Naive thymus-derived CD8-positive, alpha-beta T cell (primary cell): Measurements from ENCODE around the gene CRYZL1. TPM values are rescaled to one million over a fixed set of nuclear protein-coding genes. Genes with fewer than 3 reads are reported as not detected.
A peak's percentile ranks its signal among the peaks of the same experiment; 100 is the strongest.
"Not testable (repeated sequence)": the region's sequence is repeated elsewhere in the genome, so short reads cannot be mapped to it uniquely, and the experiment has no call there.

ENCODE experiments used
- ATAC-seq, 2 donors: fragments of 150-1000 bp; cut with Tn5 transposase in 1 of 2; sonication (Bioruptor Pico), chemical (Tn5 transposase) in 1 of 2; 1 replicate in 1 of 2; 2 replicates in 1 of 2; pipeline ENCODE4 v1.10.0; 2021; ENCODE audit warnings: mild to moderate bottlenecking in 2 of 2, moderate library complexity in 2 of 2
- POLR2A ChIA-PET: fragments of 350-600 bp; sonication (Branson Sonifier 250); formaldehyde crosslinking; loops from one replicate; lab custom pipeline; 2021; ENCODE audit warnings: antibody characterized with exemption; lab: Charles Lee
- DNase-seq, 10 donors: peaks; one replicate each; pipeline versions ENCODE4 v3.0.0 to v3.0.0-alpha.2; 2020 to 2022
- H3K27ac Mint-ChIP-seq, 10 donors: one replicate each; pipeline ENCODE4 v1.8.0; 2020 to 2022; ENCODE audit warnings: mild to moderate bottlenecking in 10 of 10, mixed read lengths in 10 of 10, moderate library complexity in 4 of 10, inconsistent platforms in 1 of 10
- H3K27me3 Mint-ChIP-seq, 5 donors: one replicate each; pipeline ENCODE4 v1.8.0; 2021 to 2022; ENCODE audit warnings: mixed read lengths in 5 of 5
- H3K36me3 Mint-ChIP-seq, 3 donors: one replicate each; pipeline ENCODE4 v1.8.0; 2020 to 2022; ENCODE audit warnings: mixed read lengths in 3 of 3, mild to moderate bottlenecking in 2 of 3, inconsistent platforms in 1 of 3
- H3K4me1 Mint-ChIP-seq, 4 donors: one replicate each; pipeline ENCODE4 v1.8.0; 2021 to 2022; ENCODE audit warnings: mixed read lengths in 4 of 4
- H3K4me3 Mint-ChIP-seq, 10 donors: one replicate each; pipeline ENCODE4 v1.8.0; 2020 to 2022; ENCODE audit warnings: mild to moderate bottlenecking in 10 of 10, mixed read lengths in 10 of 10, moderate library complexity in 6 of 10, inconsistent platforms in 1 of 10
- H3K9me3 Mint-ChIP-seq, 9 donors: one replicate each; pipeline ENCODE4 v1.8.0; 2020 to 2022; ENCODE audit warnings: mixed read lengths in 9 of 9, mild to moderate bottlenecking in 3 of 9, inconsistent platforms in 1 of 9, moderate library complexity in 1 of 9
- polyA plus RNA-seq, 3 donors: library from polyadenylated mRNA; unstranded; fragments of 300-500 nt; fragmentation: Illumina TruSeq; gene quantifications; one replicate each; pipeline ENCODE4 v1.2.3, GENCODE V29; 2021
- total RNA-seq, 8 experiments: library from RNA in 2 of 8; stranded (reverse) in 2 of 8; gene quantifications; one replicate each; pipeline ENCODE4 v1.2.3 and lab custom pipeline; 2021 to 2026

CRYZL1 gene
- total RNA-seq (10 to 100 TPM; 64.4 to 71.4 TPM), polyA plus RNA-seq (10 to 100 TPM; 26.3 to 29.2 (median 27.4) TPM), total RNA-seq (lab: John Stamatoyannopoulos, UW) (15.2 to 53.7 (median 22.4) reads per million in 6 experiments)

DNA sequence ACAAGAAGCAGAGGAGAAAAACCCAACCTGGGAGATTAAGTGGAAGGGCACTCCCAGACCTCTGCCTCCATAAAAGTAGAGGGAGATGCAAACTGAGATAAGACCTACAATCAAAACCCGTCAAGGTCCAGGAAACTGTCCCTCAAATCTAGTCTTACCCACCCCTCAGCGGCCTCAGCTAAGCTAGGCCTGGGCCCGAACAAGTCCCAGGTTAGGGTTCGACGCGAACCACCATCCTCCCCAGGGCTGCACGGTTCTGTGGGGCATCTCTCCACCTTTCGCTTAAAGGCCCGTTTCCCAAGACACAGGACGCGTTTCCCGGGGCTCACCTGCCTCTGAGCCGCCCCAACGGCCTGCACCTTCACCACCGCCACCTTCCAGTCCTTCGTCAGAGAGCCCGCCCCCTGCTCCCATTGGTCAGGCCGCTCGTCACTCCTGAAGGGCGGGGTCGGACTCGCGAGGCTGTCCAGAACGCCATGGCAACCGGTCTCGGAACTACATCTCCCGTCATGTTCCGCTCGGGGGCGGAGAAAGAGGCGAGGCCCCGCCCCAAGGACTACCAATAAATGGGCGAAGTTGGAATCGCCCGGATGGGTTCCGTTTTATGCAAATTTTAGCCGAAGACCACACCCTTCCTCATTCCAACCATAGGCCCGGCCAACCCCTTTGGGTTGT, at the start of gene CRYZL1:
TSS of gene CRYZL1 (minus strand) at position 390 of the 675 bp plus-strand sequence. CDS start 10,190 bp downstream, outside the sequence.
- H3K4me1 Mint-ChIP-seq = peaks cover 17 to 39% (median 34%) of the 10 kb centered on the region in 4 donors
- peak within 1 kb of the TSS; percentile 89 to 98 (median 96) for H3K27ac Mint-ChIP-seq
- ATAC-seq = peak; percentile 74 to 81
- POLR2A ChIA-PET = interaction anchor here (1.0 to 1.4 kb wide), 3 partner anchors 53 to 162 kb away, joined by 3 to 4 read pairs (median 3); partner anchors contain the start of genes DONSON and TMEM50B
- DNase-seq = peak in 9 of 10 donors; percentile 98 to 100 (median 100)
- H3K27me3 Mint-ChIP-seq = peaks cover 5 to 11% (median 8%) of the 10 kb centered on the region in 5 donors
- H3K9me3 Mint-ChIP-seq = no peaks in the 10 kb centered on the region
- H3K4me3 Mint-ChIP-seq = peak within 1 kb of the TSS; percentile 79 to 100 (median 98)
- peaks cover 0 to 9% (median 2%) of the 10 kb centered on the region in 3 donors for H3K36me3 Mint-ChIP-seq

DNA sequence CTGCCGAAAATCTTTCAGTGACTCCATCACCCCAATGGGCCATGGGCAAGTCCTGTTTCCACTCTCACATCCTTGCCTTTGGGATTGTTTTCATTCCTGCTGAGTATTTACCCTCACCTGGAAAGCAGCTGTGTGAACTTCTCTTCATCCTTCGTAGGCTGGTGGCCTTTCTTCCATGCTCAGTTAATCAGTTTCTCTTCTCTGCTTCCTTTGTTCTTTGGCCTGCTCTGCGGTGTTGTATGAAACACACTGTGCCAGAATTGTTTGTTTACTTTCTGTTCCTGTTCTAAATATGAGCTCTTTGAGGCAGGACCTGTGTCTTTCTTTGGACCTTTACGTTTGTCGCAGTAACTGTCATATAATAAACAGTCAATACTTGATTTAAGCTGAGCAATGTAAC, 49.3 kb upstream of the CRYZL1 start:
- no peak overlapping the region for H3K4me3 Mint-ChIP-seq
- POLR2A ChIA-PET = no interaction called here
- ATAC-seq (no peak), DNase-seq (no peak)
- H3K9me3 Mint-ChIP-seq = no peaks in the 10 kb centered on the region
- H3K27ac Mint-ChIP-seq = no peak overlapping the region
- H3K36me3 Mint-ChIP-seq = no peaks in the 10 kb centered on the region
- H3K4me1 Mint-ChIP-seq = no peaks in the 10 kb centered on the region
- H3K27me3 Mint-ChIP-seq = peaks cover 0 to 4% (median 1%) of the 10 kb centered on the region in 5 donors

DNA sequence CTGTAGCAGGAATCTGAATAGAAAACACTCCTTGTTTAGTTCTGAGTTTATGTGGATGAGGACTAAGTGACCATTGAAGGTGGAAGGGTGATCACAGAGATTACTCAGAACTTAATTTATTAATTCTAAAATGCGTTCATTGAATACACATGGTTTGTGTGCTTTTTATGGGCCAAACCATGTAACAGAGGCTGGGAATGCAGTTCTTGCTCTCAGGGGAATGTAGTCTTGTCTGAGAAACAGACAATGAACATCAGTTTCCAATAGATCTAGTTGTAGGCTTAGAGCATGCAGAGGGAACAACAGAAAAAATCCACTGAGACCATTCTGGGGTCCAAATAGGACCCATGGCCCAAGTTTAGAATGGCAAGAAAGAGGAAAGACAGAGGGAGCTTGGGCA, 46.8 kb upstream of the CRYZL1 start:
- no peak for DNase-seq
- Mint-ChIP-seq H3K4me3 (no peak overlapping the region), H3K4me1 (no peaks in the 10 kb centered on the region), H3K27me3 (peaks cover 0 to 6% (median 1%) of the 10 kb centered on the region in 5 donors), H3K27ac (peak overlapping the region in 1 of 10 donors; percentile 40), H3K9me3 (no peaks in the 10 kb centered on the region), H3K36me3 (no peaks in the 10 kb centered on the region)
- POLR2A ChIA-PET = no interaction called here
- ATAC-seq = no peak

DNA sequence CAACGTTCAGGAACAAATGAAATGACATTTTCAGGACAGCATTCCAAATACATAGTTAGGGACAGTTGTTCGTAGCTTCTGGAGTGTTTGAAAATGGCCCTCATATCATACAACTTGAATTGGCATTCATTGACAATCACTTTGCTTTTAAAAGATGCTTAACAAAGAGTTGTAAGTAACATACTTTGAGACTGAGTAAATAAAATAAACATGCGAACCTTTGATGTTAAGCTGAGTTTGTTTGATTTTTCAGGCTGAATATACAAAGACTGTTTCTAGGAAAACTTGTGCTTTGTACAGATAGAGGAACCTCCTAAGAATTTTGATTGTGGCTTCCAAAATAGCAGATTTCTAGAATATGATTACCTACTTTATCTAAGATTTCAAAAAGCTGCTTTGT, 46.1 kb upstream of the CRYZL1 start:
- Mint-ChIP-seq H3K27me3 (peaks cover 0 to 6% (median 1%) of the 10 kb centered on the region in 5 donors), H3K4me3 (no peak overlapping the region), H3K4me1 (no peaks in the 10 kb centered on the region), H3K36me3 (no peaks in the 10 kb centered on the region), H3K9me3 (no peaks in the 10 kb centered on the region), H3K27ac (no peak overlapping the region)
- POLR2A ChIA-PET = no interaction called here
- DNase-seq (no peak), ATAC-seq (no peak)

DNA sequence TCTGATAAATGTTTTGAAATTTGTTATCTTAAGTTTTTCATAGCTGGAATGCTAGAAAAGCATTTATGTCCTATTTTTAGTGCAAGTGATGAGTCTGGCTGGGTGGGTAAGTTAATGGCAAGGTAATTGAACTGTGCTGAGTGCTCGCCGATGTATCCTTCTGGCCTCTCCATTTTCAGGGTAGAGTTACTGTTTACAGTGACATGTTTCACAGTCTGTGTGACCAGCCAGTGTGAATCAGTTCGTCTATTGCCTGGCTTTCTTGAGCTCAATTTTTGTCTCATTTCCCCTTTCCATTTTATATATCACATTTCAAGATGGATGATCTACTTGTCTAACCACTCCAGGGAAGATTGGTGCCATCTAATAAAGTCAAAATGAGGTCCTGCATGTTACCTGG, 44.8 kb upstream of the CRYZL1 start:
- H3K36me3 Mint-ChIP-seq = no peaks in the 10 kb centered on the region
- H3K4me1 Mint-ChIP-seq = no peaks in the 10 kb centered on the region
- POLR2A ChIA-PET = no interaction called here
- H3K4me3 Mint-ChIP-seq = no peak overlapping the region
- ATAC-seq (no peak), DNase-seq (no peak)
- peaks cover 0 to 6% (median 1%) of the 10 kb centered on the region in 5 donors for H3K27me3 Mint-ChIP-seq
- H3K9me3 Mint-ChIP-seq = no peaks in the 10 kb centered on the region
- H3K27ac Mint-ChIP-seq = no peak overlapping the region

DNA sequence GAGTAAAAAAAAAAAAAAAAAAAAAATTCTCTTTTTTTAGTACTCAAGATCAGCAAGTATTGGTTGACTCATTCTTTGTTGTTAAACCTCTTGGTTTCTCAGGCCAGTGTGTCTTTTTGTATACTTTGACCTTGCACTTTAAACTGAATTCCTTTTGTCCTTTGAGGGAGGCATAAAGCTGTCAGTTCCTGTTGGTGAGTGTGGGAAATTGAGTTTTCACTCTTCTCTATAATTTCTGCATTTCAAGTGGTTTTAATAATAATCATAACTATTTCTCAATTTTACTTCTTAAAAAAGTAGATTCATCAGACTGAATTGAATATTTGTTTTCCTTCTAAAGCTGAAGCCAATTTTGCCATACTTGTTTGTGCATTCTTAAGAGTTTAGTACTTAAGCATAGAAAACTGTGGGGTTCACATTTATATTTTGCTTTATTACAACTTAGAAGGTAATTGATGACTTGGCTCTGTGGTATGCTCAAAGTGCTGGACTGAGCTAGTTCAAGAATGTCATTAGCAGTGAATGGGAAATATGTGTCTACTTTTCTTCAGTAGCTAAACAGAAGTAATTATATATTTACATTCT, 44.2 kb upstream of the CRYZL1 start:
- Mint-ChIP-seq H3K4me3 (no peak overlapping the region), H3K36me3 (no peaks in the 10 kb centered on the region)
- POLR2A ChIA-PET = no interaction called here

DNA sequence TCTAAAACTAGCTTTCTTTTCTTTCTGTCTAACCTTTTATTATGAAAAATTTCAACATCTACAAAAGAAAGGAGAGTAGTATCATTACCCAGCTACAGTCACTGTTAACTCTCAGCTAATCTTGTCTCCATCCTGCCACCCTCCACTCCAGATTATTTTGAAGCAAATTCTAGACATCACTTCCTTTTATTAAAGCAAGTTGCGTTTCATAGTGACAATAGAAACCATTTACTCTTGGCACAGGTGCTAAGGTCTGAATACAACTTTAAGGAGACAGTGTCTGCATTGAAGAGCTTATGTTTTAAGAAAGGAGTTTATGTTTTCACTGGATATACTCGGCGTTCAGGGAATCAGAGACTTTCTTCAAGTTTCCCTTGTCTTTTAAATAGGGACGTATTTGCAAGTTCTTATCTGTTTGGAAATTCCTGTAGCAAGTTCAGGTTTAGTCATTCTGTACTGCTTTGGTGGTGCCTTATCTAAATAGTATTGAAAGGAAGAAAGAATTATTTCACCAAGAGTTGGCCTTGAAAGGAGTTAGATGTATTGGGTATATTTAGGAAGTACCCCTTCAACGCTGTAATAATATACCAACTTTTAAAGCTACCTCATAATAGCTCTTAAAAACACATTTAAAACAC, 43.5 kb upstream of the CRYZL1 start:
- no peak overlapping the region for H3K27ac Mint-ChIP-seq
- H3K4me1 Mint-ChIP-seq = peaks cover 0 to 2% (median 0%) of the 10 kb centered on the region in 4 donors
- DNase-seq = no peak
- no peaks in the 10 kb centered on the region for H3K9me3 Mint-ChIP-seq
- POLR2A ChIA-PET = no interaction called here
- no peaks in the 10 kb centered on the region for H3K36me3 Mint-ChIP-seq
- ATAC-seq = no peak
- H3K4me3 Mint-ChIP-seq = no peak overlapping the region
- H3K27me3 Mint-ChIP-seq = peaks cover 0 to 6% (median 1%) of the 10 kb centered on the region in 5 donors

More for the DNA sequence above, 44.2 kb upstream of the CRYZL1 start:
- peak overlapping the region in 1 of 10 donors; percentile 49 for H3K27ac Mint-ChIP-seq
- peaks cover 0 to 2% (median 0%) of the 10 kb centered on the region in 4 donors for H3K4me1 Mint-ChIP-seq
- ATAC-seq (no peak), DNase-seq (no peak)
- H3K27me3 Mint-ChIP-seq = peaks cover 0 to 6% (median 1%) of the 10 kb centered on the region in 5 donors
- H3K9me3 Mint-ChIP-seq = no peaks in the 10 kb centered on the region

DNA sequence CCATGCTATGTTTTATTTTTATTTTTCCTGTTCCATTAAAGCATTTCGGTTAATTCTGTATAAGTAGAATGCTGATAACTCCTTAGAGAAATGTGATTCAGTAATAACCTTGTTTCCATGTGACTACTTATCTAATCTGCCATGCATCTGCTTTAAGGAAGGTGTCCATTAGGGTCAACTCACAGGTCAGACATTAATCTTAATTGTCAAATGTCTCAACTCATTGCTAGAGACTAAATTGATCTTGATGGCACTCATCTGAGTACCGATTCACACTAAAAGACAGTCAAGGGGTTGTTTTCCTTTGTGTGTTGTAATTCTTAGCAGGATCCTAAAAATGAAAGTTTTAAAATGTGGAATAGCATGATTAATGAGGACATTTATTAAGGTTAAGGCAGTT, 42.5 kb upstream of the CRYZL1 start:
- Mint-ChIP-seq H3K27ac (no peak overlapping the region), H3K4me3 (no peak overlapping the region), H3K9me3 (no peaks in the 10 kb centered on the region), H3K4me1 (peaks cover 0 to 2% (median 0%) of the 10 kb centered on the region in 4 donors), H3K27me3 (peaks cover 0 to 6% (median 1%) of the 10 kb centered on the region in 5 donors), H3K36me3 (no peaks in the 10 kb centered on the region)
- POLR2A ChIA-PET = no interaction called here
- no peak for ATAC-seq
- no peak for DNase-seq

DNA sequence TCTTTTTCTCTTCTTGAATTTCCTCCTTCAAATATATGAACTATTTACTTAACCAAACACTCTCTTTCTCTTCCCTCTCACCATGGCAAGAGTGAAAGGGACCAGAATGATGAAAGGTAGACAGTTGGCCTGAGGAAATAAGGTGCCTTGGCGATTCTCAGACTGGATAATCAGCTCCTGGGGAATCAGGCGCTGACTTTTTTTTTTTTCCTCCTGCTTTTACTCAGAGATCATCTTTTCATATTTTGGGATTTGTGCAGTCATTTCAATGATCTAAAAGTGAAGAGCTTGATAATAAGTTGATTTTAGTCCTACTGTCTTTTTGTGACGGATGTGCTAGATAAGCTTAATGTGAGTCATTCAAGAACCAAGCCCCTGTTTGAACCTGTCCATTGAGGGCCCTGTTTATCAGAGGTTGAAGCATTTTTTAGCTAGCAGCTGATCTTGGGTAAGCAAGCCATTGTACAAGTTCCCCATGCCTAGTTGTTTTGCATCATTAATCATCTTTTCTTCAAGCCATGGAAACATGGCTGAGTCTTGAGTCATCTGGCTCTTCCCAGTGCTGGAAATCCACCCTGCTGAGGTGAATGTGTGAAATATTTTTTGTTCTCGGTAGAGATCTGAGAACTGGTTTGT, 41.6 kb upstream of the CRYZL1 start:
- Mint-ChIP-seq H3K27ac (peak overlapping the region in 1 of 10 donors; percentile 69), H3K27me3 (peaks cover 0 to 6% (median 0%) of the 10 kb centered on the region in 5 donors), H3K9me3 (no peaks in the 10 kb centered on the region), H3K4me1 (peaks cover 0 to 2% (median 0%) of the 10 kb centered on the region in 4 donors), H3K4me3 (no peak overlapping the region), H3K36me3 (no peaks in the 10 kb centered on the region)
- POLR2A ChIA-PET = no interaction called here
- no peak for ATAC-seq
- DNase-seq = no peak

DNA sequence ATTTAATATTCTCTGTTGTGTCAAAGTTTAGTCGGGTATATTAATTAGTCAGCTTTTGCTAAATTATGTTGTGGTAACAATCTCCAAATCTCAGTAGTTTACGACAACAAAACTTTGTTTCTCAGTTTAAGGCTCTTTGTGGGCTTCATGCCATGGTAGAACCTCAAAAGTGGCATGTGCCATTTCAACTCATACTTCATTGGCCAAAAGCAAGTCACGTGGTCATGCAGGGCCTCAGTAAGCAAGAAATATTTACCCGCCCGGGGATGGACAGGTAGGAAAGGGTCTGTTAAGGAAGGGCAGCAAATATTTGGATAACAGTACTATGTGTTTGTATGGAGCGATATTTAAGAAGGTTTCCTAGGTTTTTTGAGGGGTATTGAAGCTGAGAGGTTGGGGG, 39.3 kb upstream of the CRYZL1 start:
- Mint-ChIP-seq H3K9me3 (no peaks in the 10 kb centered on the region), H3K4me3 (no peak overlapping the region), H3K36me3 (no peaks in the 10 kb centered on the region), H3K27me3 (peaks cover 0 to 4% (median 0%) of the 10 kb centered on the region in 5 donors), H3K27ac (peak overlapping the region in 1 of 10 donors; percentile 37), H3K4me1 (peaks cover 0 to 2% (median 0%) of the 10 kb centered on the region in 4 donors)
- DNase-seq (no peak), ATAC-seq (no peak)
- POLR2A ChIA-PET = no interaction called here

DNA sequence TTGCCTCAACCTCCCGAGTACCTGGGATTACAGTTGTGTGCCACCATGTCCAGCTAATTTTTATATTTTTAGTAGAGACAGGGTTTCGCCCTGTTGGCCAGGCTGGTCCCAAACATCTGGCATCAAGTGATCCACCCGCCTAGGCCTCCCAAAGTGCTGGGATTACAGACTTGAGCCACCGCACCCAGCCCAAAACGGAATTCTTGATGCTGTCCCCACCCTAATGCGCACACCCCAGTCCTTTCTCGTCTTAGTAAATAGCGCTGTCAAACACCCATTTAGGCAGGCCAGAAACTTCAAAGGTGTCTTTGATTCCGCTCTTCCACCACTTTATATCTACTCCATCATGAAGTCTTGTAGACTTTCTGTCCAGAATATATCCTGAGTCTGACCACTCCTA, 35.9 kb upstream of the CRYZL1 start:
- ATAC-seq (no peak), DNase-seq (no peak)
- POLR2A ChIA-PET = no interaction called here
- Mint-ChIP-seq H3K4me1 (peaks cover 0 to 2% (median 0%) of the 10 kb centered on the region in 4 donors), H3K27me3 (no peaks in the 10 kb centered on the region), H3K9me3 (no peaks in the 10 kb centered on the region), H3K4me3 (no peak overlapping the region), H3K27ac (no peak overlapping the region), H3K36me3 (no peaks in the 10 kb centered on the region)

DNA sequence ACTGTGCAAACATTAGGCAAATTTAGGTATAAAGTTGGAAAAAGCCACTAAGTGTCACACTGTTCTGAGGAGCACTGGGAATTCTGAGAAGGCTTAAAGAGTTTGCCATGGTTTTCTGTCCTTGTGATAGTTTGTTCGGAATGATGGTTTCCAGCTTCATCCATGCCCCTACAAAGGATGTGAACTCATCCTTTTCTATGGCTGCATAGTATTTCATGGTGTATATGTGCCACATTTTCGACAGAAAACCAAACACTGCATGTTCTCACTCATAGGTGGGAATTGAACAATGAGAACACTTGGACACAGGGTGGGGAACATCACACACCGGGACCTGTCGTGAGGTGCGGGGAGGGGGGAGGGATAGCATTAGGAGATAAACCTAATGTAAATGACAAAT, 35.1 kb upstream of the CRYZL1 start:
- H3K9me3 Mint-ChIP-seq, DNase-seq, ATAC-seq, H3K4me3 Mint-ChIP-seq, POLR2A ChIA-PET, H3K27me3 Mint-ChIP-seq, H3K27ac Mint-ChIP-seq, H3K36me3 Mint-ChIP-seq, H3K4me1 Mint-ChIP-seq: not testable (repeated sequence)
